Esophagus (tissue), 2 donors: ENCODE data around the gene KANK4. TPM values are rescaled to one million over a fixed set of nuclear protein-coding genes. Genes with fewer than 3 reads are reported as not detected.

ENCODE experiments used
- H3K27ac ChIP-seq, 2 donors: one replicate each; pipeline ENCODE4 v1.5.1; 2013; ENCODE audit warnings: low read depth in 2 of 2, mild to moderate bottlenecking in 2 of 2, inconsistent platforms in 1 of 2, low read length in 1 of 2, moderate library complexity in 1 of 2
- H3K27me3 ChIP-seq, 2 donors: one replicate each; pipeline ENCODE4 v1.6.1; 2013; ENCODE audit warnings: low read length in 2 of 2, control low read depth in 1 of 2, mild to moderate bottlenecking in 1 of 2; ENCODE audit not compliant: insufficient read depth in 2 of 2, control insufficient read depth in 1 of 2
- H3K36me3 ChIP-seq, 2 donors: one replicate each; pipeline ENCODE4 v1.6.1; 2013; ENCODE audit warnings: low read length in 1 of 2; ENCODE audit not compliant: control insufficient read depth in 2 of 2, insufficient read depth in 2 of 2
- H3K4me1 ChIP-seq, 2 donors: one replicate each; pipeline ENCODE4 v1.6.1; 2013; ENCODE audit warnings: low read length in 1 of 2; ENCODE audit not compliant: control insufficient read depth in 2 of 2, insufficient read depth in 2 of 2
- H3K4me3 ChIP-seq, 2 donors: one replicate each; pipeline ENCODE4 v1.5.1; 2013; ENCODE audit warnings: low read length in 2 of 2, mild to moderate bottlenecking in 2 of 2, low read depth in 1 of 2, moderate library complexity in 1 of 2
- H3K9me3 ChIP-seq, 2 donors: one replicate each; pipeline ENCODE4 v1.6.1; 2013; ENCODE audit warnings: mild to moderate bottlenecking in 2 of 2, low read depth in 1 of 2, low read length in 1 of 2, moderate library complexity in 1 of 2; ENCODE audit not compliant: control insufficient read depth in 2 of 2, insufficient read depth in 1 of 2
- WGBS, 2 donors: extraction: QIAGEN DNeasy Blood & Tissue Kit; methylation state at CpG; one replicate each; pipeline ENCODE4 v1.1.7; 2013; 5-methylcytosine and 5-hydroxymethylcytosine counted together
- polyA plus RNA-seq, 2 donors: library from polyadenylated mRNA; stranded (reverse); fragments of 200-250 nt; gene quantifications; one replicate each; pipeline ENCODE4 v1.2.3, GENCODE V29; 2013
- donor health status: healthy with polysubstance abuse.
- donor health status: Bipolar disorder and iron deficiency.

The KANK4 gene
- polyA plus RNA-seq, 2 donors: 0.01 to 0.12 TPM

DNA sequence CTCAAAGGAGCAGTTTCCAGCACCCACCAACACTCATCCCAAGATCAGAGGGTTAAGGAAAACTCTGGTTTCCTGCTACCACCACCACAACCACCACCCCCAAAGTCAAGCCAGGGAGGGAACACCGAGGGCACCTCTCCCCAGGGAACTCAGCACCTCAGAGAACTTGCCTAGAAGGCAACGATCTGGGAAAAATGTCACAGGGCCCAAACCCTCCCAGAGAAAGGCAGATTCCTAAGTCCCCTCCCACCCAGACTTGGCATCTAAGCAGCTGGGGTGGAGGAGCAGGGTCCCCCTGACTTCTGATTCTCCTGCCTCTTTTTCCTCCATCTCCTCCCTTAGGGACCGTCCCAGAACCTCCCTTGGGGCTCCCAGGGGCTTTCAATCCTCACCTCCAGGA is 10.6 kb downstream of the KANK4 start:
- no peak overlapping the region for H3K27ac ChIP-seq
- no peaks in the 10 kb centered on the region for H3K27me3 ChIP-seq
- H3K9me3 ChIP-seq: no peaks in the 10 kb centered on the region
- no peaks in the 10 kb centered on the region for H3K36me3 ChIP-seq
- WGBS, 2 donors: 50 to 54% methylated on average over 3 of the region's 3 CpGs
- H3K4me1 ChIP-seq: peaks cover 0 to 8% of the 10 kb centered on the region in 2 donors
- no peak overlapping the region for H3K4me3 ChIP-seq

DNA sequence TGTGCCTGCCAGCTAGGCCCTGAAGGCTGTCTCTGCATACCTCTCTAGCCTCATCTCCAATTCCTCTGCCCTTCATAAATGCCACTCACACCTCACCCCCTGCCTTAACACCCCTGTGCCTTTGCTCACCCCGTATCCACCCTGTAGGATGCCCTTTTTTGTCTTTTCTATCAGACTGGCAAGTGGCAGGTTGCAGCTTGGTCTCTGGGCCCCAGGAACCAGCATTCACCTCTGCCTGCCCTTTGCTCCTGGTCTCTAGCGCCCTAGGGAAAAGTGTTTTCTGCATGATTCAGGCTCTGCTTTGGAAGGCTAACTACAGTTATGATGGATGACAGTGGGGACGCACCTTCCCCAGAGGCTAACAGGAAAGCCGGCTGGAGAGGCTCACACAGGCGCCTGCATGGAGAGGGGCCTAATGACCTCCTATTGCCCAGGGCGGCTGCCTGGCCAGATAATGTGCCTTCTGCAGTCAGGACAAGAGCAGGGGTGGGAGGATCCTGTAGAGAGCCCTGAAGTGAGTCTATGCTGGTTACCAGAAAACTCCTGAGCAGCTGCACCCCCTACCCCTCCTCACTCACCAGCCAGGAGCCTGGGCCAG is 11.2 kb downstream of the KANK4 start:
- Histone ChIP-seq H3K27ac (no peak overlapping the region), H3K4me1 (peaks cover 0 to 8% of the 10 kb centered on the region in 2 donors), H3K9me3 (no peaks in the 10 kb centered on the region), H3K27me3 (no peaks in the 10 kb centered on the region), H3K36me3 (no peaks in the 10 kb centered on the region), H3K4me3 (no peak overlapping the region)
- WGBS, 2 donors: 51 to 54% methylated on average over 6 of the region's 6 CpGs

DNA sequence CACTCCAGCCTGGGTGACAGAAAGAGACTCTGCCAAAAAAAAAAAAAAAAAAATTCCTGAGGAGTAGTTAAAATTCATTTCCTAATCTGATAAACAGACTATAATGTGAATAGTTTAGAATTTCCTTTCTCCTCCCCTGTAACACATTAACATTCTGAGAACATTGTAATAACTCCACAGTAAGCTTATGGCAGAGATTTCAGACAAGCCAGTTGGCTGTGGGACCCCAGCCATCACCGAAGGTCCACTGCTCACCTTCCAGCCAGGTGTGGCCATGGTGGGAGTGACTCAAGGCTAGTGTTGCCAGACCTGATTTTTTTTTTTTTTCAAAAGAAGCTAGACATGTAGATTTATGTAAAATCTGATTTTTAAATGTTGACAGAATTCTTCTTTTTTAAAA is 11.8 kb downstream of the KANK4 start:
- Histone ChIP-seq H3K36me3 (no peaks in the 10 kb centered on the region), H3K4me3 (no peak overlapping the region), H3K27ac (no peak overlapping the region), H3K4me1 (peaks cover 0 to 8% of the 10 kb centered on the region in 2 donors), H3K27me3 (no peaks in the 10 kb centered on the region), H3K9me3 (no peaks in the 10 kb centered on the region)
- 44 to 59% methylated on average over 1 of the region's 1 CpG for whole genome bisulfite sequencing, 2 donors

DNA sequence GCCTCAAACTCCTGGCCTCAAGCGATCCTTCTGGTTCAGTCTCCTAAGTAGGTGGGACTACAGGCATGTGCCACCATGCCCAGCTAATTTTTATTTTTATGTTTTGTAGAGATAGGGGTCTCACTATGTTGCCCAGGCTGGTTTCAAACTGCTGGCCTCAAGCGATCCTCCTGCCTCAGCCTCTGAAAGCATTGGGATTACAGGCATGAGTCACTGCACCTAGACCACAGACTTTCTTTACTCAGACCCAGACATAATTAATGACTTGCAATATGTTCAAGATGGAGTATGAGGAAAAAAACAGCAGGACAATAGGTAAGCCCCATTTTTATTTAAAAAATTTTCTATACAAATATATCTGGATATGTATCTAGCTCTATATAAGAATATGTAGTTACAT is 13.2 kb downstream of the KANK4 start:
- Histone ChIP-seq H3K4me1 (peaks cover 0 to 8% of the 10 kb centered on the region in 2 donors), H3K36me3 (no peaks in the 10 kb centered on the region), H3K27ac (no peak overlapping the region), H3K4me3 (no peak overlapping the region), H3K9me3 (no peaks in the 10 kb centered on the region), H3K27me3 (no peaks in the 10 kb centered on the region)
- 93 to 98% methylated on average over 2 of the region's 2 CpGs for WGBS, 2 donors

DNA sequence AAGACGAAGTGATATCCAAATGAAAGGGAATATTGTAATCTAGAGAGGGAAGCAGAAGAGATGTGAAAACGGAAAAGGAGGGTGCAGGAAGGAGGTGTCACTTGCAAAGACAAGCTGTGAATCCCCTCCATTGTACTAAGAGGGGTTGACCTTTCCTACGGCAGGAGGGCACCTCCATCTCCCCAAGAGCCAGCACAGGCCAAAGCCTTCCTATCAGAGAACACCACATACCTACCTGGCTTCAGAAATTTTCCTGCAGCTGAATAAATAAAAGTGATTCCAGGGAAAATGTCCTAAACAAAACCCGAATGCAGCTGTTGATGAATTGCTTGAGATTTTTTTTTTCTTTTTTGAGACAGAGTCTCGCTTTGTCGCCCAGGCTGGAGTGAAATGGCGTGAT is 14.3 kb downstream of the KANK4 start:
- no peaks in the 10 kb centered on the region for H3K27me3 ChIP-seq

DNA sequence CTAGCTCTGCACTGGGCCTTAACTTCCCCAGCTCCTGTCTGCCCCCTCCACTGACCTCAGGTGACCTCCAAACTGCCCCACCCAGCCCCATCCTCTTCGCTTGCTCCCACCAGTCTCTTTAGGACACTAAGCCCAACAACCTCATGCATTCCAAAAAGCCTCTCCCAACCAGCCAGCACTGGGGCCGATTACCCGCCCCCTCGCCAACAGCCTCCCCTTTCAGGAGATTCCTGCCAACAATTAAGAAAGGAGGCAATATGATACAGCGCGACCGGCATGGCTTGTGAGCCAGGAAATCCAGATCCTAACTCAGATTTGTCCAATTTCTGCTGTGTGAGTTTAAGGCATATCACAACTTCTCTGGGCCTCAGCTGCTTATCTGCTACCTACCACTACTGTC is 14.7 kb downstream of the KANK4 start:
- Histone ChIP-seq H3K27ac (no peak overlapping the region), H3K9me3 (no peaks in the 10 kb centered on the region), H3K36me3 (no peaks in the 10 kb centered on the region), H3K4me1 (peaks cover 0 to 4% of the 10 kb centered on the region in 2 donors), H3K4me3 (no peak overlapping the region), H3K27me3 (no peaks in the 10 kb centered on the region)
- 81 to 83% methylated on average over 7 of the region's 7 CpGs for WGBS, 2 donors

More for the DNA sequence above, 14.3 kb downstream of the KANK4 start:
- H3K4me3 ChIP-seq: no peak overlapping the region
- H3K4me1 ChIP-seq: peaks cover 0 to 6% of the 10 kb centered on the region in 2 donors
- no peaks in the 10 kb centered on the region for H3K9me3 ChIP-seq
- WGBS, 2 donors: 70 to 77% methylated on average over 7 of the region's 7 CpGs
- no peak overlapping the region for H3K27ac ChIP-seq
- H3K36me3 ChIP-seq: no peaks in the 10 kb centered on the region

DNA sequence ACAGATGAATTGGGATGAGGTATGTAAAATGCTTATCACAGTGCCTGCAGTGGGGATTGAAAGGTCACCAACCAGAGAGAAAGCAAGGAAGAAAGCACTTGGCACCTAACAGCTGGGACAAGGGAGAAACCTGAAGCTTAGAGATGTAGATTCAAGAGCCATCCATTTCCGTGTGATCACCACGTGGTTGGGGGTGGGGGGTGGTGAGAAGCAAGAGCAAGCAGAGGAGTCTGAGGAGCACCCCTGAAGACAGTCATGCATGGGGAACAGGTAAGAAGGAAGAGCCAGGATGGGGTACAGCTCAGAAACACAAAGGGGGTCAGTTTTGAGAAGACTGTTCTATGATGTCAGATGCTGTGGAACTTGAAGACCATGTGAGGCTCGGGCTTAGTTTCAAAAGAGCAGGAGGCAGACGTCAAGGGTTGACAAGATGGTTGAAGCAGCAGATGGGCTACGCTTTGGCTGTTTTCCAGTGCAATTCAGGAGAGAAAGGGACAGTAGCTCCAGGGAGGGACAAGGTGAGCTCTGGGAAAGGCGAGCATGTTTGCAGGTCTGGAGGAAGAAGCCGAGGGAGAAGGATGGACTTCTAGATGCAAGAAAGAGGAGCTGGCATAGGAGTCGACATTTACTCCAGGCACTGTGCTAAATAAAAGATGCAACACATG is 17.4 kb downstream of the KANK4 start:
- Histone ChIP-seq H3K4me1 (no peaks in the 10 kb centered on the region), H3K27ac (no peak overlapping the region), H3K4me3 (no peak overlapping the region), H3K9me3 (no peaks in the 10 kb centered on the region), H3K27me3 (no peaks in the 10 kb centered on the region), H3K36me3 (no peaks in the 10 kb centered on the region)
- WGBS, 2 donors: 78 to 83% methylated on average over 8 of the region's 8 CpGs

DNA sequence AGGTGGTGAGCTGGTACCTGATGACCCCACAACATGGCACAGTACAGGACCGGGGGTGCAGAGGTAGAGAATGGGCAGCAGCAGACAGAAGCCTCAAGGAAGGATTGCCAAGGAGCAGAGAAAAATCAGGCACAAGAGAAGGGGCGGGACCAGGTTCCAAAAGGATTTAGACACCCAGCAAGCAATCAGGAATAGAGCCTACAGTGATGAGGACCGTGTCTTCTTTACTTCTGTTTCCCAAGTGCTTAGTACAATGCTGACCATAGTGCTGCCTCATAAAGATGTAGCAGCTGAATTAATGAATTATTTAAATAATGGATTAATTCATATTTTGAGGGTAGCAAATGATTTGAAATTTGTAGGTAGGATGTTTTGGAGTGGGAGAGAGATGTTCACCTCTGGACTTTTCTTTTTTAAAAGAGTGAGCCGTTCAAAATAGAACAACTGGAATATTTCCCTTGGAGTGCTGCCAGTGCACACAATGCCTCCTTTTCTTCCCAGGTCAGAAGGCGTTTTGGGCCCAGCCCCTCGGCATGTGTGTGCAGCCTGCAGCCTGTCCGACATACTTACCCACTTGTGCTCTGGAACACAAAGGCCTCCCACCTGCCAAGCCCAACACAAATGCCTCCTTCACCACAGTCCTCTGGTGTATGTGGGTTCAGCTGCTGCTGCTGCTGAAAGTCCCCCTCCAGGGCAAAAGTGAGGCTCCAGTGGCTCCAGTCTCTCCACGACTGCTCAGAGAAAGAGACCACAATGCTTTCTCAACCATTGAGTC is 19.6 kb downstream of the KANK4 start:
- WGBS, 2 donors: 43 to 47% methylated on average over 8 of the region's 8 CpGs
- no peak overlapping the region for H3K27ac ChIP-seq
- no peaks in the 10 kb centered on the region for H3K36me3 ChIP-seq
- no peak overlapping the region for H3K4me3 ChIP-seq
- no peaks in the 10 kb centered on the region for H3K27me3 ChIP-seq
- H3K4me1 ChIP-seq: no peaks in the 10 kb centered on the region
- no peaks in the 10 kb centered on the region for H3K9me3 ChIP-seq

DNA sequence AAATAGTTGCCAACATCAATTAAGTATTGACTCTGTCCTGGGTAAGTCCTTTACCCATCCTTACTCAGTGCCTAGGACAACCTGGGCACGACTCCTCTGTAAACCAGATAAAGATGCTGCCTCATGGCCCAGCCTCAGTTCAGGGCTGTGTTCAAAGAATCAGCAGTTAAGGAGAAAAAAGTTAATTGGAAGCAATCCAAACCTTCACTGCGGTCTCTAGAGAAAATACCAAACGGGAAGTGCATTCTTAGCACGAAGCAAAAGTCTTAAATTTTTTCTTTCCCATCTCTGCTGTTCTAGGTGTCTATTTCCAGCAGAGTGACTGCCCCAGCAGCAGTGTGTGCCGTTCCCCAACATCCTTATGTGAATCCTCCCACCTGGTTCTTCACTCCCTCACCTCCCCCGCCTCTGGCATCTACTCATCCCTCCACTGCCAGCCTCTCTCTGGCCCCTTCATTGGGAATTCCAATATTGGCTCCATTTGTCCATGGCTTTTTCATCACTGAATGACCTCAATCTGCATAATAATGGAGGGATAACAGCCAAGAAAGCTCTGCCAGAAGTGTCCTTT is 23.2 kb downstream of the KANK4 start:
- no peak overlapping the region for H3K27ac ChIP-seq

More for the DNA sequence above, 23.2 kb downstream of the KANK4 start:
- H3K4me1 ChIP-seq: no peaks in the 10 kb centered on the region
- no peaks in the 10 kb centered on the region for H3K36me3 ChIP-seq
- WGBS, 2 donors: 22 to 30% methylated on average over 6 of the region's 6 CpGs
- H3K9me3 ChIP-seq: no peaks in the 10 kb centered on the region
- no peaks in the 10 kb centered on the region for H3K27me3 ChIP-seq
- no peak overlapping the region for H3K4me3 ChIP-seq
